ENCODE measurements around the gene PSMD13. TPM values are rescaled to one million over a fixed set of nuclear protein-coding genes. Genes with fewer than 3 reads are reported as not detected.

Gene PSMD13
- total and polyA plus RNA-seq, 2 of the 13 experiments (the other 11 are each of a cell fraction or from before 2014, with no cell fraction given): 83.0 to 117 TPM

GRCh38 chr11:206002-206384 is 30.8 kb upstream of the PSMD13 start (continued):
- TF ChIP-seq FOXO4 (CRISPR knock-in tag; conservative IDR thresholded peaks at IDR 0.05) (0 out of 2 replicates have a peak, but pooled peaks have one; percentile 34), SP4 (CRISPR knock-in tag; IDR thresholded peaks at IDR 0.05) (0 out of 2 replicates have a peak, but pooled peaks have one; percentile 15)

- Histone ChIP-seq H3K4me3 (replicated peaks in 1 of 3; ENCODE audit: insufficient read depth in 1 of 3, low read depth in 2 of 3, low read length in 3 of 3) (peak overlapping the region; percentile 75 to 90 (median 89)), H3K27ac (ENCODE audit: extremely low read length, insufficient read depth, low read length) (peak overlapping the region; percentile 96), H4K20me1 (ENCODE audit: insufficient read depth, low read length) (peaks cover 7% of the 10 kb centered on the region; the same call in 1 of the 2 replicates), H3K9ac (ENCODE audit: insufficient read depth, low read depth, low read length) (peak overlapping the region; percentile 100), H2AFZ (ENCODE audit: low read length) (no peak overlapping the region), H3K27me3 (ENCODE audit: control insufficient read depth in 1 of 2, insufficient read depth in 2 of 2, low read length in 2 of 2) (no peaks in the 10 kb centered on the region; a peak in 1 of 5 replicates), H3K4me1 (ENCODE audit: insufficient read depth, low read length) (peaks cover 36% of the 10 kb centered on the region), H3K79me2 (ENCODE audit: insufficient read depth, low read length) (peaks cover 46% of the 10 kb centered on the region), H3K9me3 (ENCODE audit: low read length) (no peaks in the 10 kb centered on the region), H3K4me2 (ENCODE audit: low read depth, low read length) (peak overlapping the region; percentile 97), H3K36me3 (replicated peaks in 1 of 2; ENCODE audit: control insufficient read depth in 1 of 2, insufficient read depth in 2 of 2, low read length in 2 of 2) (peaks cover 18 to 44% of the 10 kb centered on the region in 2 experiments)
- POLR2A ChIA-PET: interaction anchor here (1.0 to 3.9 kb wide), 18 partner anchors 10 to 353 kb away, joined by 3 to 41 read pairs (median 5); partner anchors contain the start of genes IFITM2, LMNTD2, RNH1 and SIRT3
- DNase-seq (ENCODE audit: low spot score) (no peak), FAIRE-seq (no peak), ATAC-seq (peak; percentile 3; the same call in 2 of the 3 replicates)
- in situ Hi-C loops (cut with HindIII; ENCODE audit: extremely low pct_ligation_motif_present, low pct_unique_long_range_greater_than_20kb): no loop called here
- 0% methylated on average over 6 of the region's 39 CpGs for WGBS (ENCODE audit: low lambda C conversion rate)
- intact Hi-C loops (cut with micrococcal nuclease; ENCODE audit: unreplicated experiment): loop anchor here (2.0 kb wide), 1 partner anchor 30 kb away; the partner anchor contains the start of genes PSMD13 and SIRT3
- CTCF ChIA-PET (ENCODE audit: low intra/inter-chr PET ratio, low total read pairs): no interaction called here
- BruUV-seq (replicated peaks): TSS peak; percentile 65
- TF ChIP-seq ZFP82 (CRISPR knock-in tag; IDR thresholded peaks at IDR 0.05; ENCODE audit: borderline replicate concordance) (peak; percentile 13; the same call in 1 of the 2 replicates), SRF (IDR thresholded peaks at IDR 0.05; ENCODE audit: low read depth, low read length) (no peak), SOX13 (IDR thresholded peaks at IDR 0.05) (no peak), SOX13 (CRISPR knock-in tag; conservative IDR thresholded peaks at IDR 0.05 in 1 of 2, IDR thresholded peaks at IDR 0.05 in 1 of 2) (no peak), FOSL1 (CRISPR knock-in tag; IDR thresholded peaks at IDR 0.05; ENCODE audit: borderline replicate concordance) (no peak), TCF12 (IDR thresholded peaks at IDR 0.05) (no peak), TCF12 (CRISPR knock-in tag; IDR thresholded peaks at IDR 0.05) (no peak), ZSCAN21 (CRISPR knock-in tag; IDR thresholded peaks at IDR 0.05; ENCODE audit: borderline replicate concordance) (no peak), TEF (CRISPR knock-in tag; IDR thresholded peaks at IDR 0.05) (no peak), HMGA1 (CRISPR knock-in tag; conservative IDR thresholded peaks at IDR 0.05) (no peak), KLF12 (CRISPR knock-in tag; IDR thresholded peaks at IDR 0.05; ENCODE audit: borderline replicate concordance) (no peak), ARNTL (CRISPR knock-in tag; IDR thresholded peaks at IDR 0.05) (no peak), CREB1 (IDR thresholded peaks at IDR 0.05) (no peak), CREB1 (CRISPR knock-in tag; IDR thresholded peaks at IDR 0.05) (no peak), SNAI1 (CRISPR knock-in tag; IDR thresholded peaks at IDR 0.05; ENCODE audit: borderline replicate concordance) (peak; percentile 58; the same call in 1 of the 2 replicates), TIGD3 (CRISPR knock-in tag; IDR thresholded peaks at IDR 0.05; ENCODE audit: borderline replicate concordance) (no peak)
Observed at GRCh38 chr11:206526-207207, 30.1 kb upstream of the PSMD13 start.

All from HepG2 (cell line).